MG63 (cell line): Measurements from ENCODE around the gene ZNF787. TPM values are rescaled to one million over a fixed set of nuclear protein-coding genes. Genes with fewer than 3 reads are reported as not detected.
A peak's percentile ranks its signal among the peaks of the same experiment; 100 is the strongest.

Experiments
- DNase-seq: peaks from one replicate; pipeline ENCODE4 v3.0.0-alpha.2; 2020
- H3K27me3 ChIP-seq: fragments of 250-450 bp; sonication (Bioruptor Pico); 2 replicates; pipeline ENCODE4 v1.5.1; 2020; ENCODE audit warnings: mild to moderate bottlenecking, moderate library complexity
- H3K36me3 ChIP-seq: fragments of 250-450 bp; sonication (Bioruptor Pico); 2 replicates; pipeline ENCODE4 v1.5.1; 2020; ENCODE audit warnings: mild to moderate bottlenecking, moderate library complexity
- H3K4me3 ChIP-seq: fragments of 250-450 bp; sonication (Bioruptor Pico); 2 replicates; pipeline ENCODE4 v1.5.1; 2020; ENCODE audit warnings: mild to moderate bottlenecking, moderate library complexity
- H3K9me3 ChIP-seq: fragments of 250-450 bp; sonication (Bioruptor Pico); 2 replicates; pipeline ENCODE4 v1.5.1; 2020; ENCODE audit warnings: mild to moderate bottlenecking, moderate library complexity
- total RNA-seq: library from RNA; depleted of rRNA; stranded (reverse); fragments of >200 nt; shearing (Covaris generic); gene quantifications from 2 replicates; pipeline ENCODE4 v1.2.3, GENCODE V29; 2014; ENCODE audit warnings: low replicate concordance

Gene ZNF787
- total RNA-seq, 1 experiment from 2014 or later: 103 TPM

DNA sequence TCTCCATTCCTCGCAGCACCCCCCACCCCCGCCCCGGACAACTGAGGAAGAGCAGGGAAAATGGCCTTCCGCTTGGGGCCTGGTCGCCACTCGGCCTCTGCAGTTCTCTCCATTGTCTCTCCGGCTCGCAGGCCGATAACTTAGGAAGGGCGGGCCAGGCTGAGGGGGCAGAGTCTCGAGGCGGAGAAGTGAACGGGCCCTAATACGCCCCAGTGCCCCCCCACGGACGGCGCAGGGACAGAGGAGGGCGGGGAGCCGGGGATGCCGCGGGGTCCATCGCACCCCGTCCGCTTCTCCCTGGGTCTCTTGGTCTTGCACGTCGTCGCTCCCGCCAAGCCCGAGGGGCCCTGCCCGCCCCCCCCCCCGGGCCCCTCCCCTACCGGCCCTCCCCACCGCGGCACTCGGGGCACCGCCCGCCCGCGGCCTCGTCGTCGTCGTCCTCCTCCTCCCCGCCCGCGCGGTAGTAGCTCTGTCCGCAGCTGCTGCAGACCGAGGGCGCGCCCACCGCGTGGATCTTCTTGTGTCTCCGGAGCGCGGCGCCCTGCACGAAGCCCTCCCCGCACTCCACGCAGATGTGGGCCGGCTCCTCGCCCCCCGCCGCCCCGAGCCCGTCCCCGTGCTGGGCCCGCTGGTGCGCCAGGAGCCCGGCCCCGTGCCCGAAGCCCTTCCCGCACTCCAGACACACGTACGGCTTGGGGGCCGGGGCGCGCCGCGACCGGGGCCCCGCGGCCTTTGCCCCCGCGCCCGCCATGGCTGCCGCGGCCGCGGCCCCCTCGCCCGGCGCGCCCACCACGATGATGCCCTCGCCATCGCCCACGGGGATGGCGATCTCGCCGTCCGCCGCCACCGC is 33.2 kb downstream of the ZNF787 start:
- DNase-seq: no peak
- H3K9me3 ChIP-seq: no peaks in the 10 kb centered on the region
- no peaks in the 10 kb centered on the region for H3K27me3 ChIP-seq
- H3K36me3 ChIP-seq: peaks cover 41% of the 10 kb centered on the region
- no peak overlapping the region for H3K4me3 ChIP-seq

DNA sequence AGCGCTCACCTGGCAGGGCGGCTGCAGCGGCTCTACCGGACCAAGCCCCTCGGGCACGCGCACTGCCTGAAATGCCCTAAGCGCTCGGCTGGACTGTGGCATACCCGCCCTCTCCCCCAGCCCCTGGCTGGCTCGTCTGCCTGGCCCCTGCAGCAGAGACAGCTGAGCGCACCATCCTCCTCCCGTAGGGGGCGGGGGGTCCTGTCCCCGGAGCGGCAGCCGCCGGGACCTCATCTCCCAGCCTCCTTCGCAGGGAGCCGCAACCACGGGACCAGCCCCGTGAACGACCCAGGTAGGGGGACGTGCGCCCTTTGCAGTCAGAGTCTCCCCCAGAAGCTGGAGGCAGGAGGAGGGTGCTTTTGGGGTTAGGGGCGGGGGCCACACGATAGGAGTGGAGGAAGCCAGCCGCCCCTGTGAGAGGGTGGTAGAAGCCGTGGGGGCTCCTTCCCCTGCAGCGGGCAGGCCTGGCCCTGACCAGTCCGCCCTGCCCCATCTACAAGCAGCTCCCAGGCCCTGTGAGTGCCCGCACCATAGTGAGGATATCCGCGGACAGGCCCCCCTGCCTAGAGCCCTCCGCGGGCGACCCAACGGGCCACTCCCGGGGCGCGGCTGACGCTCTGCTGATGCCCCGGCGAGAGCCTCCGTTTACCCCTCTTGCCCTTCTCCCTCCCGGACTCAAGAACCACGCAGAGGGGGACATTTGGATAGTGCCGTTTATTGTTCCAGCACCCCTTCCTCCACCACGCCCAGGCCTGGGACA is 34.2 kb downstream of the ZNF787 start:
- Histone ChIP-seq H3K4me3 (no peak overlapping the region), H3K9me3 (no peaks in the 10 kb centered on the region), H3K27me3 (no peaks in the 10 kb centered on the region), H3K36me3 (peaks cover 35% of the 10 kb centered on the region)
- no peak for DNase-seq

- no peaks in the 10 kb centered on the region for H3K27me3 ChIP-seq
- DNase-seq: peak; percentile 51
- H3K4me3 ChIP-seq: no peak overlapping the region
- no peaks in the 10 kb centered on the region for H3K9me3 ChIP-seq
- peaks cover 27% of the 10 kb centered on the region for H3K36me3 ChIP-seq
Observed at GRCh38 chr19:56085571-56086275, 35.4 kb downstream of the ZNF787 start.

GRCh38 chr19:56084835-56085536 is 36.1 kb downstream of the ZNF787 start:
- no peaks in the 10 kb centered on the region for H3K9me3 ChIP-seq
- no peak for DNase-seq
- no peaks in the 10 kb centered on the region for H3K27me3 ChIP-seq
- peaks cover 22% of the 10 kb centered on the region for H3K36me3 ChIP-seq
- H3K4me3 ChIP-seq: no peak overlapping the region

- H3K27me3 ChIP-seq: no peaks in the 10 kb centered on the region
- H3K36me3 ChIP-seq: peaks cover 13% of the 10 kb centered on the region
- DNase-seq: no peak
- H3K4me3 ChIP-seq: no peak overlapping the region
- H3K9me3 ChIP-seq: no peaks in the 10 kb centered on the region
Observed at GRCh38 chr19:56083668-56084067, 37.4 kb downstream of the ZNF787 start.

DNA sequence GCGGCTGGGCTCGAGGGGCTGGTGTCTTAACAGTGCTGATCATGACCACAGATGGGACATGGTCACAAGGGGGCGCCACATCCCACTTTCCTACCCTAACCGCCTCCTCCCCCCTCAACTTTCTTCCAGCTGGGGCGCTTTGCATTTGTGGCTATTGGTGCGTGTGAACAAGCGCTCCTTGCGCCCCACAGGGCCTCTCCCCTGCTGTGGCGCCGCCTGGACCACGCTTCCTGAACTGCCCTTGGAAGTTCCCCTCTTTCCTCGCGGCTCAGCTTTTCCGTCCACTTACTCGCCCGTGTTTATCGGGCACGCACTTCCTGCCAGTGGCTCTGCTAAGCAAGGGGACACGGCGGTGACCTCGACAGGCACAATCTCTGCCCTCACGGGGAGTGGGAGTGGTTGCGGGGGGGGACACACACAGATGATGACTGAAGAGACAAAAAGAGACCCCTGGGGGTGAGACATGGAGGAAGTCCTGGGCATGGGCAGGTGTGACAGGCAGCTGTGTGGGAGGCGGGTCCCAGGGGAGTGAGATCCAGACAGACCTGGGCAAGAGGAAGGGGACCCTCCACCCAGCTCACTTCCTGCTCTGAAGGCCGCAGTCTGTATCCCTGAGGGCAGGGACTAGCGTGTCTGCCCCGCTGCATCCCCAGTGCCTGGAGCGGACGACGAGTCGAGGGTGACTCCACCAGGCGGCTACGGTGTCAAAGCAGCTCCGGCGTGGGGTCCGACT is 40.3 kb downstream of the ZNF787 start:
- no peak overlapping the region for H3K4me3 ChIP-seq
- H3K27me3 ChIP-seq: peaks cover 2% of the 10 kb centered on the region; the same call in 1 of the 2 replicates
- no peaks in the 10 kb centered on the region for H3K9me3 ChIP-seq
- peaks cover 8% of the 10 kb centered on the region for H3K36me3 ChIP-seq
- DNase-seq: peak; percentile 67

DNA sequence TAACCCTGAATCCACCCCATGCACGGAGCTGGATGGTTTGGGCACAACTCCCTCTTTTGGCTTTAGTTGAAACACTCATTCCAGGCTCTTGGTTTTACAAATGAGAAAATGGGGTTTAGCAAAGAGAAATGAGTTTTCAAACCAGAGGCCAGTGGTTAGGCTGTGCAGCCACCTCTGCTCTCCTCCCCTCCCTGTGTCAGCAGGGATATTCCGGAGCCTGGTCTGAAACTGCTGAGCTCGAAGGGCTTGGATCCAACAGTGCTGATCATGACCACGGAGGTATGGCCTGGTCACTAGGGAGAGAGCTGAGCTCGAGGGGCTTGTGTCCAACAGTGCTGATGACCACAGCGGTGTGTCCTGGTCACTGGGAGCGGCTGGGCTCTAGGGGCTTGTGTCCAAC is 41.5 kb downstream of the ZNF787 start:
- no peak for DNase-seq

GRCh38 chr19:56076498-56076897 is 44.6 kb downstream of the ZNF787 start:
- peak; percentile 46 for DNase-seq
- H3K9me3 ChIP-seq: no peaks in the 10 kb centered on the region
- peaks cover 2% of the 10 kb centered on the region; the same call in 1 of the 2 replicates for H3K27me3 ChIP-seq
- H3K36me3 ChIP-seq: no peaks in the 10 kb centered on the region; the same call in 1 of the 2 replicates
- H3K4me3 ChIP-seq: no peak overlapping the region

More for the DNA sequence above, 41.5 kb downstream of the ZNF787 start:
- Histone ChIP-seq H3K27me3 (peaks cover 2% of the 10 kb centered on the region; the same call in 1 of the 2 replicates), H3K4me3 (no peak overlapping the region), H3K36me3 (no peaks in the 10 kb centered on the region; the same call in 1 of the 2 replicates), H3K9me3 (no peaks in the 10 kb centered on the region)

DNA sequence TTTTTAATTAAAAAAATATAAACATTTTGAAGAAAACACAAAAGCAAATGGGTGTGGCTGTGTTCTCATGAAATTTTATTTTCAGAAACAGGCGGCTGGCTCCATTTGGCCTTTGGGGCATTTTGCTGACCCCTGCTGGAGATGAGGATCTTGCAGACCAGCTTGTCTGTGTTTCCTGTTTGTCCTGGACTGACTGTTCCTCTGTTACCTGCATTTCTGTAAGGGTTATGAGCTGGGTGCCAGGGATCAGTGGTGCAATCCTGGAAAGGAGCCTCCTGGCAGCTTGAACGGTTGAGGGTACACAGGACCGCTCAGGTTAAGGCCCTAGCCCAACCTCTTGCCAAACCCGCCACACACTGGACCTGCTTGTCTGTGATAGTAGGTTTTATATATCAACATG is 49.9 kb downstream of the ZNF787 start:
- no peak overlapping the region for H3K4me3 ChIP-seq
- no peaks in the 10 kb centered on the region for H3K9me3 ChIP-seq
- peaks cover 6% of the 10 kb centered on the region for H3K27me3 ChIP-seq
- no peaks in the 10 kb centered on the region; the same call in 1 of the 2 replicates for H3K36me3 ChIP-seq
- DNase-seq: no peak

DNA sequence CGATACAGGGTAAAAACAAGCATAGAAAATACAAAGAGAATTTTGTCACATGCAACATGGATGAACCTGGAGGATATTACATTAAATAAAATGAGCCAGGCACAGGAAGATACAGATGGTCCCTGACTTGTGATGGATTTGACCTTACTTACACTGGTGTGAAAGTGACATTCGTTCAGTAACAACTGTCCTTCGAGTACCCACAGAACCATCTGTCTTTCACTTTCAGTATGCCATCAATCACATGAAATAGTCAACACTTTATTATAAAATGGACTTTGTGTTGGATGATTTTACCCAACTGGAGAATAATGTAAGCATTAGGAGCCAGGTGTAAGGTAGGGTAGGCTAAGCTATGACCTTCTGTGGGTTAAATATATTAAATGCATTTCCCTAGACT is 51.5 kb downstream of the ZNF787 start:
- DNase-seq: no peak
- no peak overlapping the region for H3K4me3 ChIP-seq
- no peaks in the 10 kb centered on the region for H3K36me3 ChIP-seq
- no peaks in the 10 kb centered on the region for H3K9me3 ChIP-seq
- peaks cover 9% of the 10 kb centered on the region for H3K27me3 ChIP-seq

DNA sequence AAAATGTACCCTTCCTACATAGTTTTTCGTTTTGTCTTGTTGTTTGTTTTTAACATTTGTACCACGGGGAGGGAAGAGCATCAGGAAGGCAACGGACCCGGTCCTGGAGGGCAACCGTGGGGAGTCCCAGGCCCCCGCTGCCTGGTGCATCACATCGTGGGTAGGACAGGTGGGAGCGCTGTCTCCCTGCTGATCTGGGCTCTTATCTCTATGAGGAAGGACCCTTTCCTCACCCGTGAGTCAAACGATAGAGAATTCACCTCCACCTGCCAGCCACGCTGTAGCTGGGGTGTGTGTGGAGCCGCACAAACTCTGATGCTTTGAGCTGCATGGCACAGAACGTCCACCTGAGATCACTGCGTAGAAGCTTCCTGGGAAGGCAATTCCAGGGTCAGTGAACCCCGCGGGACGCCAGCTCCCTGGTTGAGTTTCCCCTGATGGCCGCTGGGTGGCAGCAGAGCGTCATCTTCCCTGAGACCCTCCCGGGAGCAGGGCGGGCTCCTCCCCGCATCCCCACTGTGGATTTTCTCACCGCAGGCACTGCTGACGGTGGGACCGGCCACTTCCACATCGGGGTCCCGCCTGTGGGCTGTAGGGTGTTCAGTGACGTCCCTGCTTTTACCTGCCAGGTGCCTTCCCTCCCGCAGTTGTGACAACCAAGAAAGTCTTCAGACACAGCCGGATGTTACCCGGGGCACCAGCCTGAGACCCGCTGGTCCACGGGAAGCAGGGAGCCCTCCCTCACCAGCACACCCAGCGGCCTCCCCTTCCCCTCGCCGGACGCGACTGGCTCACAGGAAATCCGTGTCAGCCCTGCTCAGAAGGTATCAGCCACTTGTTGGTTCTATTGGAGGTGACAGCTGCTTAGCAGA is 54.7 kb downstream of the ZNF787 start:
- H3K27me3 ChIP-seq: peaks cover 11% of the 10 kb centered on the region
- no peaks in the 10 kb centered on the region for H3K36me3 ChIP-seq
- DNase-seq: peak; percentile 54
- no peaks in the 10 kb centered on the region for H3K9me3 ChIP-seq
- no peak overlapping the region for H3K4me3 ChIP-seq

GRCh38 chr19:56053596-56053995 is 67.5 kb downstream of the ZNF787 start:
- H3K9me3 ChIP-seq: no peaks in the 10 kb centered on the region
- peaks cover under 1% of the 10 kb centered on the region; the same call in 1 of the 2 replicates for H3K27me3 ChIP-seq
- DNase-seq: no peak
- no peak overlapping the region for H3K4me3 ChIP-seq
- H3K36me3 ChIP-seq: no peaks in the 10 kb centered on the region
